Panc1 (cell line): ENCODE measurements around the gene ATF3. TPM values are rescaled to one million over a fixed set of nuclear protein-coding genes. Genes with fewer than 3 reads are reported as not detected.

ENCODE experiments used
- ATAC-seq: fragments of 200-7000 bp; cut with Tn5 transposase; 2 replicates; pipeline ENCODE4 v1.9.1; 2020; ENCODE audit warnings: mild to moderate bottlenecking, moderate library complexity
- BruUV-seq: library from RNA; stranded (reverse); fragments of 400-500 nt; replicated peaks from 2 replicates; lab custom pipeline; 2021; lab: Mats Ljungman, UMichigan
- CTCF ChIA-PET: fragments of 300-600 bp; sonication (Branson Sonifier 250); formaldehyde crosslinking; loops from one replicate; lab custom pipeline; 2022; ENCODE audit warnings: antibody characterized with exemption; lab: Charles Lee
- POLR2A ChIA-PET: fragments of 300-600 bp; sonication (Branson Sonifier 250); formaldehyde crosslinking; loops from one replicate; lab custom pipeline; 2022; ENCODE audit warnings: antibody characterized with exemption; lab: Charles Lee
- DNase-seq: peaks from one replicate; pipeline ENCODE4 v3.0.0-alpha.2; 2010; ENCODE audit warnings: low read depth, low spot score
- H3K27ac ChIP-seq: 2 replicates; pipeline ENCODE4 v1.5.1; 2011; ENCODE audit warnings: mild to moderate bottlenecking, low read length, inconsistent platforms
- H3K27me3 ChIP-seq: fragments of 200-500 bp; sonication (Bioruptor generic); 2 replicates; pipeline ENCODE4 v1.6.0; 2014; ENCODE audit warnings: low read length, inconsistent platforms; ENCODE audit not compliant: control insufficient read depth, insufficient read depth
- H3K36me3 ChIP-seq: fragments of 200-500 bp; sonication (Bioruptor generic); 2 replicates; pipeline ENCODE4 v1.5.1; 2014; ENCODE audit warnings: inconsistent platforms, mild to moderate bottlenecking, low read length, moderate library complexity; ENCODE audit not compliant: control insufficient read depth, insufficient read depth
- H3K4me1 ChIP-seq: 2 replicates; pipeline ENCODE4 v1.5.1; 2011; ENCODE audit warnings: inconsistent platforms, mild to moderate bottlenecking, low read length, moderate library complexity; ENCODE audit not compliant: control insufficient read depth, insufficient read depth
- H3K4me3 ChIP-seq, 2 experiments: 2 replicates each; pipeline ENCODE4 v1.5.1; 2011 to 2012; ENCODE audit warnings: low read depth in 2 of 2, low read length in 2 of 2, mild to moderate bottlenecking in 2 of 2, inconsistent platforms in 1 of 2, moderate library complexity in 1 of 2
- H3K9me3 ChIP-seq: fragments of 200-500 bp; sonication (Bioruptor generic); 2 replicates; pipeline ENCODE4 v1.5.1; 2014; ENCODE audit warnings: low read depth, mild to moderate bottlenecking, inconsistent platforms, low read length, moderate library complexity; ENCODE audit not compliant: control insufficient read depth, insufficient read depth
- POLR2AphosphoS5 ChIP-seq: IDR thresholded peaks from 2 replicates; pipeline ENCODE4 v1.6.1; 2012; ENCODE audit warnings: mild to moderate bottlenecking, low read depth, low read length, moderate library complexity
- SIN3A ChIP-seq: IDR thresholded peaks from 2 replicates; pipeline ENCODE4 v1.6.1; 2012; ENCODE audit warnings: low read depth, mild to moderate bottlenecking, low read length, moderate library complexity, borderline replicate concordance; ENCODE audit not compliant: insufficient read depth
- TCF7L2 ChIP-seq: IDR thresholded peaks from 2 replicates; pipeline ENCODE4 v1.6.1; 2011; ENCODE audit warnings: mild to moderate bottlenecking, low read depth, low read length, inconsistent platforms
- in situ Hi-C: cut with HindIII; loops from 2 replicates; pipeline ENCODE4 v1.10.0; 2016; ENCODE audit warnings: low sequenced_read_pairs, low pct_unique_long_range_greater_than_20kb
- intact Hi-C: fragments of 100-400 bp; cut with micrococcal nuclease; formaldehyde crosslinking; loops from one replicate; pipeline ENCODE4 v1.10.0; 2022; ENCODE audit not compliant: unreplicated experiment
- total RNA-seq: library from RNA; stranded (reverse); gene quantifications from one replicate; pipeline ENCODE4 v1.2.1, GENCODE V29; 2021; ENCODE audit not compliant: unreplicated experiment
- TF ChIP-seq, protein P1 (sequence below): fragments of 450-650 bp; IDR thresholded peaks from 2 replicates; pipeline ENCODE4 v1.5.1; 2017; ENCODE audit warnings: mild to moderate bottlenecking
- TF ChIP-seq, protein P2 (sequence below), 2 experiments: IDR thresholded peaks; 2 replicates each; pipeline ENCODE4 v1.6.1; 2011 to 2012; ENCODE audit warnings: low read depth in 2 of 2, control low read depth in 1 of 2, low read length in 1 of 2, mild to moderate bottlenecking in 1 of 2, moderate library complexity in 1 of 2; ENCODE audit not compliant: insufficient read depth in 1 of 2

The ATF3 gene
- total RNA-seq, 1 experiment from 2014 or later = 13.3 TPM

DNA sequence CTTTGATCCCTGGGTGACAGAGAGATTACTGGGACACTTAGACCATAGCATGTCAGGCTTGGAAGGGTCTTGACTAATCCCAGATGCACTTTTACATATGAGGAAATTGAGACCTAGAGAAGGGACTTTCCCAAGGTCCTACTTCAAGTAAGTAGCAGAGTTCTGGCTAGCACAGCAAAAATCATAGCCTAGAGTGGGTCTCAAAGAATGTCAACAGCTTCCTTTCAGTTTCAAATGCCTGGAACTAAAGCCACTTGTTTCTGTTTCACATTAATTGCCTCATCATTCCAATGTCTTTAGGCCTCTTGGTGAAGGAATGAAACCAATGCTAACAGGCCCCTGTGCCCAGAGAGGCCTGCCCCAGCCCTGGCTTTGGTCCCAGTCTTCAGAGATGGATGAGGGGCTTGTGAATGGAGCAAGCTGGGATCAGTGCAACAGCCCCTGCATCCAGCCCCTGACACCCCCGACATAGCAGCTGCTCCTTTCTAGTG lies 26.6 kb downstream of the ATF3 start:
- Histone ChIP-seq H3K36me3 (no peaks in the 10 kb centered on the region), H3K9me3 (0 out of 2 replicates have a peak, but pooled peaks cover 3% of the 10 kb centered on the region), H3K27me3 (0 out of 2 replicates have a peak, but pooled peaks cover 2% of the 10 kb centered on the region), H3K4me3 (no peak overlapping the region), H3K4me1 (no peaks in the 10 kb centered on the region), H3K27ac (no peak overlapping the region)
- DNase-seq (no peak), ATAC-seq (no peak)
- BruUV-seq = no TSS peak
- POLR2A ChIA-PET = interaction anchor here (0.7 kb wide), 1 partner anchor 134 kb away, joined by 3 read pairs; no protein-coding TSS in a partner anchor
- CTCF ChIA-PET = interaction anchor here (1.1 kb wide), 1 partner anchor 30 kb away, joined by 3 read pairs; no protein-coding TSS in a partner anchor
- TF ChIP-seq, protein P1, sequence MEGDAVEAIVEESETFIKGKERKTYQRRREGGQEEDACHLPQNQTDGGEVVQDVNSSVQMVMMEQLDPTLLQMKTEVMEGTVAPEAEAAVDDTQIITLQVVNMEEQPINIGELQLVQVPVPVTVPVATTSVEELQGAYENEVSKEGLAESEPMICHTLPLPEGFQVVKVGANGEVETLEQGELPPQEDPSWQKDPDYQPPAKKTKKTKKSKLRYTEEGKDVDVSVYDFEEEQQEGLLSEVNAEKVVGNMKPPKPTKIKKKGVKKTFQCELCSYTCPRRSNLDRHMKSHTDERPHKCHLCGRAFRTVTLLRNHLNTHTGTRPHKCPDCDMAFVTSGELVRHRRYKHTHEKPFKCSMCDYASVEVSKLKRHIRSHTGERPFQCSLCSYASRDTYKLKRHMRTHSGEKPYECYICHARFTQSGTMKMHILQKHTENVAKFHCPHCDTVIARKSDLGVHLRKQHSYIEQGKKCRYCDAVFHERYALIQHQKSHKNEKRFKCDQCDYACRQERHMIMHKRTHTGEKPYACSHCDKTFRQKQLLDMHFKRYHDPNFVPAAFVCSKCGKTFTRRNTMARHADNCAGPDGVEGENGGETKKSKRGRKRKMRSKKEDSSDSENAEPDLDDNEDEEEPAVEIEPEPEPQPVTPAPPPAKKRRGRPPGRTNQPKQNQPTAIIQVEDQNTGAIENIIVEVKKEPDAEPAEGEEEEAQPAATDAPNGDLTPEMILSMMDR = no peak
- TF ChIP-seq TCF7L2 (no peak), SIN3A (no peak), POLR2AphosphoS5 (no peak)
- TF ChIP-seq, protein P2, sequence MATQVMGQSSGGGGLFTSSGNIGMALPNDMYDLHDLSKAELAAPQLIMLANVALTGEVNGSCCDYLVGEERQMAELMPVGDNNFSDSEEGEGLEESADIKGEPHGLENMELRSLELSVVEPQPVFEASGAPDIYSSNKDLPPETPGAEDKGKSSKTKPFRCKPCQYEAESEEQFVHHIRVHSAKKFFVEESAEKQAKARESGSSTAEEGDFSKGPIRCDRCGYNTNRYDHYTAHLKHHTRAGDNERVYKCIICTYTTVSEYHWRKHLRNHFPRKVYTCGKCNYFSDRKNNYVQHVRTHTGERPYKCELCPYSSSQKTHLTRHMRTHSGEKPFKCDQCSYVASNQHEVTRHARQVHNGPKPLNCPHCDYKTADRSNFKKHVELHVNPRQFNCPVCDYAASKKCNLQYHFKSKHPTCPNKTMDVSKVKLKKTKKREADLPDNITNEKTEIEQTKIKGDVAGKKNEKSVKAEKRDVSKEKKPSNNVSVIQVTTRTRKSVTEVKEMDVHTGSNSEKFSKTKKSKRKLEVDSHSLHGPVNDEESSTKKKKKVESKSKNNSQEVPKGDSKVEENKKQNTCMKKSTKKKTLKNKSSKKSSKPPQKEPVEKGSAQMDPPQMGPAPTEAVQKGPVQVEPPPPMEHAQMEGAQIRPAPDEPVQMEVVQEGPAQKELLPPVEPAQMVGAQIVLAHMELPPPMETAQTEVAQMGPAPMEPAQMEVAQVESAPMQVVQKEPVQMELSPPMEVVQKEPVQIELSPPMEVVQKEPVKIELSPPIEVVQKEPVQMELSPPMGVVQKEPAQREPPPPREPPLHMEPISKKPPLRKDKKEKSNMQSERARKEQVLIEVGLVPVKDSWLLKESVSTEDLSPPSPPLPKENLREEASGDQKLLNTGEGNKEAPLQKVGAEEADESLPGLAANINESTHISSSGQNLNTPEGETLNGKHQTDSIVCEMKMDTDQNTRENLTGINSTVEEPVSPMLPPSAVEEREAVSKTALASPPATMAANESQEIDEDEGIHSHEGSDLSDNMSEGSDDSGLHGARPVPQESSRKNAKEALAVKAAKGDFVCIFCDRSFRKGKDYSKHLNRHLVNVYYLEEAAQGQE (IDR thresholded peaks at IDR 0.05; ENCODE audit: insufficient read depth in 1 of 2, low read depth in 2 of 2, low read length in 1 of 2) = no peak
- in situ Hi-C loops = no loop called here
- intact Hi-C loops = no loop called here

DNA sequence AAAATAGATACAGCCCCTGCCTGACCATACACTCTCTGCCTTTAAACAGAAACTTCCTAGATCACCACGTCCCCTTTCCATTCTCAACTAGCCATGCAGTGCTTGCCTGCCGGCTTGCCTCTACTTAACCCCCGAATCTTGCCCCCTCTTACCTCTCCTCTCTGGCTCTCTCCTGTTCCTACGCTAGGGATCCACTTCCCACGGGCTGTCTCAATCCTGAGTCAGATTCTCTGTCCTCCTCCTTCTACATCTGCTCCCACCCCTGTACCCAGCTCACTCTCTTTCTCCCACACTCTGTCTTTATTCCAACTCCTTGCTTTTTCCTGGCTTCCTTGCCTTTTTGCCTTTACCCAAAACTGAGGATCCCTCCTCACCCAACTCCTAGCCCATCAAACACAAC lies 29.3 kb downstream of the ATF3 start:
- no TSS peak for BruUV-seq
- TF ChIP-seq, protein P1 = no peak
- TF ChIP-seq POLR2AphosphoS5 = no peak
- no peak for TF ChIP-seq TCF7L2
- TF ChIP-seq, protein P2 (IDR thresholded peaks at IDR 0.05; ENCODE audit: insufficient read depth in 1 of 2, low read depth in 2 of 2, low read length in 1 of 2) = no peak
- TF ChIP-seq SIN3A = no peak
- POLR2A ChIA-PET = no interaction called here
- no peaks in the 10 kb centered on the region for H3K4me1 ChIP-seq
- in situ Hi-C loops = no loop called here
- 0 out of 2 replicates have a peak, but pooled peaks cover 3% of the 10 kb centered on the region for H3K9me3 ChIP-seq
- DNase-seq (no peak), ATAC-seq (no peak)
- no peak overlapping the region for H3K4me3 ChIP-seq
- intact Hi-C loops = no loop called here
- CTCF ChIA-PET = no interaction called here
- H3K27ac ChIP-seq = no peak overlapping the region
- H3K27me3 ChIP-seq = 0 out of 2 replicates have a peak, but pooled peaks cover 4% of the 10 kb centered on the region
- no peaks in the 10 kb centered on the region for H3K36me3 ChIP-seq
